Measurements from ENCODE around the gene PXMP4.

DNA sequence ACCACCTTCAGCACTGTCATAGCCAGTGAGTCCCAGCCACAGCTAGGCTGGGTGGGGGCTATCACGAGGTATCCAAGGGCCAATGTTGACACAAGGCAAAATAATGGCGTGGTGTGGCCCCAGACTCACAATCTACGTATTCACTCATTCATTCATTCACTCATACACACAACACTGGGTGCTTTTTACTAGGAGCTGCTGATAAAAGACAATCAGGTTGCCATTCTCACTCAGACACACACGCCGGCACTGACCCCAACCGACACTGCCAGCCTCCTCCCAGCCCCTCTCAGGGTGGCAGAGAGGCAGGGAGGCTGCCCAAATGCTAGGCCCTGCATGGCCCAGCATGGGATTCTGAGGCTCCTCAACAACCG, 59.4 kb downstream of the PXMP4 start:
- no peak for TF ChIP-seq EZH2phosphoT487 (IDR thresholded peaks at IDR 0.05; ENCODE audit: low read depth)
- TF ChIP-seq, protein P1, sequence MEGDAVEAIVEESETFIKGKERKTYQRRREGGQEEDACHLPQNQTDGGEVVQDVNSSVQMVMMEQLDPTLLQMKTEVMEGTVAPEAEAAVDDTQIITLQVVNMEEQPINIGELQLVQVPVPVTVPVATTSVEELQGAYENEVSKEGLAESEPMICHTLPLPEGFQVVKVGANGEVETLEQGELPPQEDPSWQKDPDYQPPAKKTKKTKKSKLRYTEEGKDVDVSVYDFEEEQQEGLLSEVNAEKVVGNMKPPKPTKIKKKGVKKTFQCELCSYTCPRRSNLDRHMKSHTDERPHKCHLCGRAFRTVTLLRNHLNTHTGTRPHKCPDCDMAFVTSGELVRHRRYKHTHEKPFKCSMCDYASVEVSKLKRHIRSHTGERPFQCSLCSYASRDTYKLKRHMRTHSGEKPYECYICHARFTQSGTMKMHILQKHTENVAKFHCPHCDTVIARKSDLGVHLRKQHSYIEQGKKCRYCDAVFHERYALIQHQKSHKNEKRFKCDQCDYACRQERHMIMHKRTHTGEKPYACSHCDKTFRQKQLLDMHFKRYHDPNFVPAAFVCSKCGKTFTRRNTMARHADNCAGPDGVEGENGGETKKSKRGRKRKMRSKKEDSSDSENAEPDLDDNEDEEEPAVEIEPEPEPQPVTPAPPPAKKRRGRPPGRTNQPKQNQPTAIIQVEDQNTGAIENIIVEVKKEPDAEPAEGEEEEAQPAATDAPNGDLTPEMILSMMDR (IDR thresholded peaks at IDR 0.05; ENCODE audit: low read depth, low read length): no peak

All from OCI-LY3 (cell line).